Peyer's patch (tissue), 4 donors: ENCODE data around the gene IMPG1.

Source experiments
- CTCF ChIP-seq, 6 experiments: fragments of 450-650 bp in 4 of 6; fragments of 200-600 bp in 2 of 6; sonication (generic) in 1 of 6; IDR thresholded peaks; one replicate each; pipeline ENCODE4 v1.5.1; 2017 to 2019; ENCODE audit warnings: antibody characterized with exemption in 6 of 6, mild to moderate bottlenecking in 3 of 6, moderate library complexity in 1 of 6
- POLR2A ChIP-seq, 2 donors: fragments of 450-650 bp; IDR thresholded peaks; one replicate each; pipeline ENCODE4 v1.5.1; 2017; ENCODE audit warnings: antibody characterized with exemption in 2 of 2, mild to moderate bottlenecking in 2 of 2, moderate library complexity in 2 of 2

- TF ChIP-seq CTCF (IDR thresholded peaks at IDR 0.05) = no peak
- no peak for TF ChIP-seq POLR2A (IDR thresholded peaks at IDR 0.05)
These were observed 159.4 kb downstream of the IMPG1 start for GRCh38 chr6:75913040-75913439.
